LNCaP clone FGC (cell line): ENCODE results near the gene DPH2.

Source experiments
- DNase-seq: peaks from one replicate; pipeline ENCODE4 v3.0.0-alpha.2; 2011; ENCODE audit warnings: low read depth
- H3K4me3 ChIP-seq: 2 replicates; pipeline ENCODE4 v1.5.1; 2011; ENCODE audit warnings: mild to moderate bottlenecking, low read depth, low read length, control low read depth
- TF ChIP-seq, protein P1 (sequence below): IDR thresholded peaks from 2 replicates; pipeline ENCODE4 v1.5.1; 2012; ENCODE audit warnings: mild to moderate bottlenecking; ENCODE audit not compliant: control insufficient read depth, insufficient read depth; ENCODE audit errors: extremely low read depth

Gene DPH2

DNA sequence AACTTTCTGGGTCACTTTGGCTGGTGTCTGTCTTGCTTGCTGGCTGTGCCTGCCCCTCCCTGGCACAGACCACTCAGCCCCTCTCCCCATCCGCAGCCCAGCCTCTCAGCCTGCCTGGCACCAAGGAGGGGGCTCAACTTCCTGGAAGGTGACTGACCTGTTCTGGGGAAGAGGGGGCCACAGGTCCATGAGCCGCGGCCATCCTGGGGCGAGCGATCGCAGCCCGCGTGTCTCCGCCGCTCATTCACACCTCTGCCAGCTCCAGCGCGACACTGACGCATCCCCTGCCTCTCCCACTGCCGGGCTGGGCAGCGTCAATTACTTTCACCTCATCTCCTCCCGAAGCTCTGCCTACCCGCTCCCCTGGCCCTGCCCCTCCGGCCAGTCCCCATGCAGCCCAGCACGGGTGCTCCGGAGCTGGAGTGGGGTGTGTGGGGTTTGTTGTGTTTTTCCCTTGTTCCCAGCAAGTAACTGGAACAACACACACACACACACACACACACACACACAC is 47.1 kb downstream of the DPH2 start:
- TF ChIP-seq, protein P1, sequence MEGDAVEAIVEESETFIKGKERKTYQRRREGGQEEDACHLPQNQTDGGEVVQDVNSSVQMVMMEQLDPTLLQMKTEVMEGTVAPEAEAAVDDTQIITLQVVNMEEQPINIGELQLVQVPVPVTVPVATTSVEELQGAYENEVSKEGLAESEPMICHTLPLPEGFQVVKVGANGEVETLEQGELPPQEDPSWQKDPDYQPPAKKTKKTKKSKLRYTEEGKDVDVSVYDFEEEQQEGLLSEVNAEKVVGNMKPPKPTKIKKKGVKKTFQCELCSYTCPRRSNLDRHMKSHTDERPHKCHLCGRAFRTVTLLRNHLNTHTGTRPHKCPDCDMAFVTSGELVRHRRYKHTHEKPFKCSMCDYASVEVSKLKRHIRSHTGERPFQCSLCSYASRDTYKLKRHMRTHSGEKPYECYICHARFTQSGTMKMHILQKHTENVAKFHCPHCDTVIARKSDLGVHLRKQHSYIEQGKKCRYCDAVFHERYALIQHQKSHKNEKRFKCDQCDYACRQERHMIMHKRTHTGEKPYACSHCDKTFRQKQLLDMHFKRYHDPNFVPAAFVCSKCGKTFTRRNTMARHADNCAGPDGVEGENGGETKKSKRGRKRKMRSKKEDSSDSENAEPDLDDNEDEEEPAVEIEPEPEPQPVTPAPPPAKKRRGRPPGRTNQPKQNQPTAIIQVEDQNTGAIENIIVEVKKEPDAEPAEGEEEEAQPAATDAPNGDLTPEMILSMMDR: no peak
- no peak for DNase-seq
- H3K4me3 ChIP-seq: no peak overlapping the region

DNA sequence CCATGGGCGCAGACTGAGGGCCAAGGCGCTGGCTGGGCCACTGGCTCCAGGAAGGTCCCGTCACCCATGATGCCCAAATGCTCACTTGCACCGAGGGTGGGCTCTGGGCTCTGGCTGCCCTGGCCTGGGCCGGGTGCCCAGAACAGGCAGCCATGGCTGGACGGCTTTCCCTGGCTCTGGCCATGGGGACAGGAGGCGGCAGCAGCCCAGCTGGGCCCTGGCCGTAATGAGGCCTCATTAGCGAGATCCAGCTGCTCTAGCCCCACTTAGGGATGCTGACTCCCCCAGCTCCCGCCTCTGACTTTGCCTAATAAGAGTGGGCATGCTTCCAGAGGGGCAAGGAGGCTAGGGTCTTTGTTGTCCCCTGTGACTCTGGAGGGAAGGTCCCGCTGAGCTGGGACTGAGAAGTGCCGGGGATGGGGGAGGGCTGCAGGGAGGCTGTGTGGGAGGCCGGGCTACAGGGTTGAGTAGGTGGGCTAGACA is 49.7 kb downstream of the DPH2 start:
- no peak overlapping the region for H3K4me3 ChIP-seq
- DNase-seq: no peak
- TF ChIP-seq, protein P1: no peak

DNA sequence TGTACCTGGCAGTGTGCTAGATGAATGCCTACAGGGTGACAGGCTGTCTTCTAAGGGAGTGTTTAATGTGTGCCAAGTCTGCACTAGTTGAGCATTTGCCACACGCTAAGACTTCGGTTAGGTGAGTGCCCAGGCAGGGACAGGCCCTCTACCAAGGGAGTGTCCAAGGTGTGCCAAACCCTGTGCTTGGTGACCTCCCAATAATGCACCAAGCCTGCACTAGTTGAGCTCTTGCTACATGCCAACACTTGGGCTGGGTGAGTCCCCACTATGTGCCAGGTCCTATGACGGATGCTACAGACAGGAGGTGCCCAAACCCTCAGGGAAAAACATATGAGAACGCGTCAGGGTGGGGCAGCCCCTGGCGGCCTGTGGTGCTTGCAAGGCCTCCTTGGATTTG is 50.7 kb downstream of the DPH2 start:
- H3K4me3 ChIP-seq: no peak overlapping the region
- DNase-seq: no peak
- TF ChIP-seq, protein P1: no peak

DNA sequence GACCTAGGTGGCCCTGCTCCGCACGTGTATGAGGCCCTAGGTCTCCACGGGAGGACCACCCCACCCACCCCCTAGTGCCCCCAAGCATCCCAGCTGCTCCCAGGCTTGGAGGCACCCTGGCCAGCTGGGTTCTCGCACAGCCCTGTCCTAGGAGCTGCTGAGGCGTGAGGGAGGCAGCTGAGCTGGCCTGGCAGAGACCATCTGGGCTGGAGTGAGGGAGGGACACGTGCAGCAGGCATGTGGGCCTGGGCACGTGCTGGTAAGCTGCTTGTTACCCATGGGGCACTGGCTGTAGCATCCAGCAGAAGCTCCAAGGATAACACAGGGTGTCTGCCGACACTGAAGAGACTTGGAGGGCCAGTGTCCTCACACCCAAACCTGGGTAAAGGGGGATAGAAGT is 51.3 kb downstream of the DPH2 start:
- no peak overlapping the region for H3K4me3 ChIP-seq
- TF ChIP-seq, protein P1: no peak
- no peak for DNase-seq

DNA sequence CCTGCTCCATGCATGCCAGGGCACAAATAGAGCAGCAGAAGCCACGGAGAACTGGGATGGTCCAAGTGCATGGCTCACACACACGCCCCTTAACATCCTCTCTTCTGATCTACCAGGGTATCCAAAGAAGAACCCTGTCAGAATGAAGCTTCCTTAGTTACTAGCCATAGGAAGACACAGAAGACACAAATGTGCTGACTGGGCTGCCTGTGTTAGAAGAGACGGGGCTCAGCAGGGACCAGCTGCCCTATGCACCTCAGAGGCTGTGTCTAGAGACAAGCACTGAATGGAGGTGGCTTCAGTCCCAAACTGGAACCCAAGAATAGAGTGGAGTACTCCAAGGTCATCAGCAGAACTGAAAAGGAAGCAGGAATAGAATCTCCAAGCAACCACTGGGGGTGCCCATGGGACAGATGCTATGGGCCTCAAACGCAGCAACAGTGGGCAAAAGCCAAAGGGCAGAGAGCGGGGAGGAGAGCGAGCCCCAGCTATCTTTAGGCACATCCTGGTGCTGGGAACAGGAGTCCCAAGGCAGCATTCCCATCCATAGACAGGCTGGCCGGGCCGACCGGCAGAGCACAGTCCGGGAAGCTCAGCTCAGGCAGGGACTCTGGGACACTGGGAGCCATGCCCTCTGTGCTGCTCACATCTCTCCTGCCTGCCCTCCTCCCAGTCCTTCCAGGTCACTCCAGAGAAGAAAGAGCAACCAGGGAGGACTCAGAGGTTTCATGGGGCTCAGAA is 51.9 kb downstream of the DPH2 start:
- no peak for DNase-seq
- H3K4me3 ChIP-seq: no peak overlapping the region
- TF ChIP-seq, protein P1: no peak
